Fibroblast of mammary gland (primary cell): ENCODE data around the gene ATP11A.

Experiments
- DNase-seq: peaks from one replicate; pipeline ENCODE4 v3.0.0-alpha.2; 2010; ENCODE audit warnings: low read depth
- H3K4me3 ChIP-seq: 2 replicates; pipeline ENCODE4 v1.5.1; 2011; ENCODE audit warnings: low read depth, mild to moderate bottlenecking, low read length, moderate library complexity; ENCODE audit not compliant: control insufficient read depth
- TF ChIP-seq, protein P1 (sequence below): conservative IDR thresholded peaks from 2 replicates; pipeline ENCODE4 v1.5.1; 2011; ENCODE audit warnings: low read depth, low read length, inconsistent platforms; ENCODE audit not compliant: control insufficient read depth, insufficient read depth

The ATP11A gene

DNA sequence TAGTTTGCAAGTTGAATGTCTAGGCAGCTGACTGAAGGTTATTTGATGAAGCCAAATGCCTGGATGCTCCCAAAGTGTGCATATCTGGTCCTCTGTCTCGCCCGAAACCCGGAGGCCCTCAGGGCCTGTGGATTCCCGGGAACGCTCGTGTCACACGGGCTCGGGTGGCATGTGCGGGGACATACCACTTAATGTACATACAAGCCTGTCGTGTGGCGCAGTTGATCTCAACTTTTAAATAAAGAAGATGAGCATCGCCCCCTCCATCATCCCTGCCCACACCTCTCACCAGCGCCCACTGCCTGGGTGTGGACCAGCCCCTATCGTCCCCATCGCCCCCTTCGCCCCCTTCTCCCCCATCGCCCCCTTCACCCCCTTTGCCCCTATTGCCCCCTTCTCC, 33.9 kb downstream of the ATP11A start:
- DNase-seq: no peak
- TF ChIP-seq, protein P1, sequence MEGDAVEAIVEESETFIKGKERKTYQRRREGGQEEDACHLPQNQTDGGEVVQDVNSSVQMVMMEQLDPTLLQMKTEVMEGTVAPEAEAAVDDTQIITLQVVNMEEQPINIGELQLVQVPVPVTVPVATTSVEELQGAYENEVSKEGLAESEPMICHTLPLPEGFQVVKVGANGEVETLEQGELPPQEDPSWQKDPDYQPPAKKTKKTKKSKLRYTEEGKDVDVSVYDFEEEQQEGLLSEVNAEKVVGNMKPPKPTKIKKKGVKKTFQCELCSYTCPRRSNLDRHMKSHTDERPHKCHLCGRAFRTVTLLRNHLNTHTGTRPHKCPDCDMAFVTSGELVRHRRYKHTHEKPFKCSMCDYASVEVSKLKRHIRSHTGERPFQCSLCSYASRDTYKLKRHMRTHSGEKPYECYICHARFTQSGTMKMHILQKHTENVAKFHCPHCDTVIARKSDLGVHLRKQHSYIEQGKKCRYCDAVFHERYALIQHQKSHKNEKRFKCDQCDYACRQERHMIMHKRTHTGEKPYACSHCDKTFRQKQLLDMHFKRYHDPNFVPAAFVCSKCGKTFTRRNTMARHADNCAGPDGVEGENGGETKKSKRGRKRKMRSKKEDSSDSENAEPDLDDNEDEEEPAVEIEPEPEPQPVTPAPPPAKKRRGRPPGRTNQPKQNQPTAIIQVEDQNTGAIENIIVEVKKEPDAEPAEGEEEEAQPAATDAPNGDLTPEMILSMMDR: no peak

DNA sequence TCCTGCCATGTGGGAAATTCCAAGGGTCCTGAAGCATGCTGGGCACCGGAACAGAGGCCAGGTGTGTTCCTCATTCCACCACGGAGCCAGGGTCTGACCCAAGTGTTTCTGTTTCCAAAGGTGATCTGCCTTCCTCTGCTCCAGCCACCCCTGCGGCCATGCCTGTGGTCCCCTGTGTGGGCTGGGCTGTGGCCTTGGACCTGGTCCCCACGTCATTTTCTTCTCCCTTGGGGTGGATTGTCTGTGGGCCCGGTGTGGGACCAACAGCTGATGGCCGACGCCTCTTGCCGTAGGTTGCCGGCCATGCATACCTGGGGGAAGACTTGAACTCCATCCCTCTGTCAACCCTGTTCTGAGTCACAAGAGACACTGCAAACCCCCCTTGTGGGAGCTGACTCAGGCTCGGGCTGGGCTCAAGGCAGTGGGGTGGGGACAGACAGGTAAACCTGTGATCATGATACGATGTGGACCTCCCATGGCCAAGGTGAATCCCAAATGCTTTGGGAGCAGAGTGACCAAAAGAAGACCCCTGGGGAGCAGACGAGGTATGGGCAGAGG, 35.0 kb downstream of the ATP11A start:
- TF ChIP-seq, protein P1: no peak
- H3K4me3 ChIP-seq: no peak overlapping the region
- DNase-seq: no peak

More for the DNA sequence above, 33.9 kb downstream of the ATP11A start:
- H3K4me3 ChIP-seq: no peak overlapping the region

DNA sequence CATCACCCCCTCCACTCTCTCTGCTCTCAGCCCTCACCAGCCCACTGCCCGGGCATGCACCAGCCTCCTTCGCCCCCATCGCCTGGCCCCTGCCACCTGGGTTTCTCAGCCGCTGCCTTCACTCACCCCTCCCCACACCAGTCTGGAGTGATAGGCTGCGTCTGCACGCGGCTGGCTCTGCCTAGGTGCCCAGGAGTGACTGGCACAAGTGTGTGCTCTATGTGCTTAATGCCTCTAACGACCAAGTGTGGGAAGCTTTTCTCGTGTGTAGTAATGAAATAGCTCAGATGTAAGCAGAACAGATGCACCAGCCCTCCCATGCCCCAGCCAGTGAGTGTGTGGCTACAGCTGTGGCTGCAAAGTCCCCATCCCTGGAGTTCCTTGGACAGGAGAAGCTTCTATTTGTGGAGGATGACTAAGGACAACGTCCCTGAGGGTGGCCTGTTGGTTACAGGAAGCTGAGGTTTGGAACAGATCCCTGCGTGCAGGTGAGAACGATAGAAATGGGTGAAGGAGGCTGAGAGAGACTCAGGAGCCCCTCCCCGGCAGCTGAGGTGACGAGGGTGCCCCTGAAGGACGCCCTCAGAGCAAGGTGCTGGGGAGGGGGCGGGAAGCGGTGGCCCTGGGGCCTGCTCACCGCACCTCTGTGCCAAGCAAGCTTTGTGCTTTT, 35.6 kb downstream of the ATP11A start:
- no peak for DNase-seq
- TF ChIP-seq, protein P1: no peak

DNA sequence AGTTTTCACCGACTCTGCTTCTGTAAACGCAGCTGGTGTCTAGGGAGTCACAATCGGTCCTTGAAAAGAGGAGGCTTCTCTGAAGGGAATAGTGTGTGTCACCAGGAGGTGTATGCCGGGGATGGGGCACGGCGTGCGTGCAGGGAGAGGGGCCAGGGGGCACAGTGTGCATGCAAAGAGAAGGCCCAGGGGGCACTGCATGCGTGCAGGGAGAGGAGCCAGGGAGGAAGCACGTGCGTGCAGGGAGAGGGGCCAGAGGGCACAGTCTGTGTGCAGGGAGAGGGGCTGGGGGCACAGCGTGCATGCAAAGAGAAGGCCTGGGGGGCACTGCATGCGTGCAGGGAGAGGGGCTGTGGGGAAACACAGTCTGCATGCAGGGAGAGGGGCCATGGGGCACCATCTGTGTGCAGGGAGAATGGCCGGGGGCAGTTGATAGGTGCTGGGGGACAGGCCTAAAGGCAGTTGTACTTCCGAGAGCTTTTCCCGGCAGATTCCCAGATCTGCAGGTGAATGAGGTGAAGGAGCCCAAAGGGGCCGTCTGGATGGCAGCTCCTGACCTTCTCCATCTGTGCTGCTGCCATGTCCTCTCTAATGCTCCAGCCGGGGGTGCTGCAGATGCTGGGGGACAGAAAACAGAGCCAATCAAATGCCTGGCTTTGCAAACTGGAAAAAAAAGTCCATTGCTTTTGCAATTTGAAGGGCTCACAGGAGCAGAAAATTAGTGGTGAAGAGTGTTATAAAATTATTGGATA, 36.4 kb downstream of the ATP11A start:
- TF ChIP-seq, protein P1: no peak
- no peak overlapping the region for H3K4me3 ChIP-seq
- no peak for DNase-seq

More for the DNA sequence above, 35.6 kb downstream of the ATP11A start:
- no peak overlapping the region for H3K4me3 ChIP-seq

DNA sequence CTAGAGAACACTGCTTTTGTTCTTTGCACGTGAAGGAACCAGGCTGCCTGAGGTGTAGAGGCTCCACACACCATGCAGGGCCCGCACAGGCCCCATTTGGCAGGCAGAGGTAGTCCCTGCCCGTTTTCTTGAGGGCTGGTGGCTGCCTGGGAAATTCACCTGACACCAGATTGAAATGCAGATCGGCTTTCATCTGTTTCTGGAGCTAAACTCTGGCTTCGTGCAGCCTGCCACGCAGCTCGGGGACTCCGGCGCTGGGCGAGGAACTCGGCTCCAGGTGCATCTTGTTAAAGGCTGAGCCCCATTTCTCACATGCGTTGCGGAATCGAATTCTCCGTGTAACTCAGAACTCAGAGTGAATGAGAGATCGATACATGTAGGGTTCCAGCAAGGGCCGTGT, 37.7 kb downstream of the ATP11A start:
- DNase-seq: no peak
- TF ChIP-seq, protein P1: no peak
- no peak overlapping the region for H3K4me3 ChIP-seq

DNA sequence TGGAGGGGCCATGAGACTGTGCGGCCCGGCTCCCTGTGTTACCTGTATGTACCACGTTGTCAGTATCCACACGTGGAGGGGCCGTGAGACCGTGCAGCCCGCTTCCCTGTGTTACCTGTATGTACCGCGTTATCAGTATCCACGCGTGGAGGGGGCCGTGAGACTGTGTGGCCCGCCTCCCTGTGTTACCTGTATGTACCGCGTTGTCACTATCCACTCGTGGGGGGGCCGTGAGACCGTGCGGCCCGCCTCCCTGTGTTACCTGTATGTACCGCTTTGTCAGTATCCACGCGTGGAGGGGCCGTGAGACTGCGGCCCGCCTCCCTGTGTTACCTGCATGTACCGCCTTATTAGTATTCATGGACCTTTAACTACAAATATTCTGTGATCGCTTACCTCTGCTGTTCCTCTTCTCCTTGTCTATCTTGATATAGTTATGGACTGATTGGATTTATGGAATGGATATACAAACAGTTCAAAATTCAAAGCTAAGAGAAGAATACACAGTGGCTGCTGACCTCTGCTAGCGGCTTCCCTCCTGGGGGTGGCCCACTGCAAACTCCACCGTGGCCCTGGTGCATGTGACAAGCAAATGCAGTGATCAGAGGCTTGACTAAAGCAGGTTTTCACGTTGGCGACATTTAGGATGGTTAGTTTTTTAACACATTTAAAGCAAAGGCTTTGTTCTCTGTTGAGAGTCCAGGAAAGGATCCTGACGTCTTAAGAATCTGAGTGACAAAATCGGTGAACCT, 38.7 kb downstream of the ATP11A start:
- DNase-seq: no peak
- TF ChIP-seq, protein P1: no peak
- no peak overlapping the region for H3K4me3 ChIP-seq
